Nucleus accumbens (tissue), 56 donors: ENCODE measurements around the gene MATK.
"Not testable (repeated sequence)": the region's sequence is repeated elsewhere in the genome, so short reads cannot be mapped to it uniquely, and the experiment has no call there.

ENCODE experiments used
- DNase-seq, 56 donors: peaks; one replicate each; lab custom pipeline; 2025; lab: John Stamatoyannopoulos, UW

Gene MATK

DNA sequence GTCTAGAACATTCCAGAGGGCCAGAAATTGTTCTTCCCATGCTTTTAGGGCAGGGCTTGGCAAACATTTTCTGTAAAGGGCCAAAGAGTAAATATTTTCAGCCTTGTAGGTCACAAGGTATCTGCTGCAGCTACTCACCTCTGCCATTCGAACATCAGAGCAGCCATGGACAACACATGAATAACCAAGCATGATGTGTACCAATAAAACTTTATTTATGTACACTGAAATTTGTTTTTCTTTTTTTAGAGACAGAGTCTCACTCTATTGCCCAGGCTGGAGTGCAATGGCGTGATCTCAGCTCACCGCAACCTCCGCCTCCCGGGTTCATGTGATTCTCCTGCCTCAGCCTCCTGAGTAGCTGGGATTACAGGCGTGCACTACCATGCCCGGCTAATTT lies 28.5 kb downstream of the MATK start:
- not testable (repeated sequence) for DNase-seq

DNA sequence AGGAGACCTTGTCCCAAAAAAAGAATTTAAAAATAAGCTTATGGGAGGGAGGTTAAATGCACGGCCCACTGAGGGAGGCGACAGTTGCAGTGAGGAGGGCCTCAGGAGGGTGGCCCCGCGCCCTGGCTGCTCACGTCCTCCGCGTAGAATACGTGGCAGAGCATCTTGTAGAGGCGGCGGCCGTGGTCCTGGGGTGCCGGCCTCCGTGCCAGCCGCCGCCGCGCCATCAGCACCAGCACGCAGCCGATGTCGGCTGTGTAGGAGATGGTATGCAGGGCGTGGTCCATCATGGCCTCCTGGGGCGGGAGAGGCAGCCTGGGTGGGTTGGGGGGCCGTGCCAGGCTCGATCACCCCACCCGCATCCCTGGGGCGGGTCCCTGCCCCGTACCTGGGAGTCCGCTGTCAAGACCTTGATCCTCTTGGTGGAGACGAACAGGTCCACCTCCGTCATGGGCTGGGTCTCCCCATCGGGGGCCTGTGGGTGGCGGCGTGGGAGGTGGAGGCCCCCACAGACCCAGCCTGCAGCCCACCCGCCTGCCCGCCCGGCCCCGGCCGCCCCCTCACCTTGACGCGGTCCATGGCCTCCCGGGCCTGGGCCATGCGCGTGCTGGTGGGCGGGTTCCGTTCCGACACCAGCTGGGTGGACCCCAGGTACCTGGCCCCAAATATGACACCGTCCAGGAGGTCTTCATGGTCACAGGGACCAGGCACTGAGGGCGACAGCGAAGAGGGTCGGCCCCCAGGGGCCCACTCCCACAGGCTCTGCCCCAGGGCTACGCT lies 32.4 kb downstream of the MATK start:
- no peak for DNase-seq

DNA sequence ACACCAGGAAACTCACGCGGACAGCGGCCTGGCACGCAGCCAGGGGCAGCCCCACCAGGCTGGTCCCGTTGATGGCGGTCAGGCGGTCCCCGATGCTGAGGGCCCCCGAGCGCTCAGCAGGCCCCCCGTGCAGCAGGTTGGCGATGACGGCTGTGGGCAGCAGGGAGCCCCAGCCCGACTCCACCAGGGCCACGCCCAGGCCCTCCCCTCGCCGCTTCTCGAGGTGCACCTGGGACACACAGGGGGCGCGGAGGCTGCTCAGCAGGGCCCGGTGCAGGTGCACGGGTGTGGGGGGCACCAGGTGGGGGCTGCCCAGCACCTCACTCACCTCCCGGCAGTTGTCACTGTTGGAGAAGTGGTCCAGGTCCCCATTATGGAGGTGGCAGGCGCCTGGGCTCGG lies 33.7 kb downstream of the MATK start:
- DNase-seq: no peak

DNA sequence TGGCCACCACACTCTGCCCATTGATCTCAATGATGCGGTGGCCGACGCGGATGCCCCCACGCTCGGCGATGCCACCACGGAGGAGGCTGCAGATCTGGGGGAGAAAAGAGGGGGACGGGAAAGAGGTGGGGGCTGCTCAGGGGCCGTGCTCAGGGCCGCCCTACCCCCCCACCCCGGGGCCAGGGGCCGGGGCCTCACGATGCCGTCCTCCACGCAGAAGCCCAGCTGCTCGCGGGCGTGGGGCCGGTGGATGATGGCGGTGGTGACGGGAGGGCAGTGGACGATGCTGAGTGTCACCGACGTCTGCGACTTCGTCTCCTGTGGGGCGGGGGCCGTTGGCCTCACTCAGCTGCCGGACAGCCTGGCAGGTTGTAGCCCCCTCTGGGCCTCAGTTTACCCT lies 34.9 kb downstream of the MATK start:
- DNase-seq: no peak

DNA sequence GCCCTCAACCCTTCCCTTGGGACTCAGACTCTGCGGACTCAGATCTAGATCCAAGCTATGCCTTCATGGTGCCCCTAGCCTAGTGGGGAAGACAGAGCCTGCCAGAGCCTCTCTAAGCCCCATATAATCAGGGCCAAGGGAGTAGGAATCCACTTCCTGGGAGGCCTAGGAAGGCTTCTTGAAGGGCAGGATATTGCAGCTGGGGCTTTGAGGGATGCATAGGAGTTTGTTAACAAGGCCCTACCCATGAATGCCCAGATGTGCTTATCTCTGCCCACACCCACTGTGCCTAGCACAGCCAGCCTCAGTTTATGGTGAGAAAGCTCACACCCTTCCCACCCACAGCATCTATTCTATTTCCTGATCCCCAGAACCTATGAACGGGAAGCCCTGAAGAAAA lies 36.0 kb downstream of the MATK start:
- DNase-seq: no peak

DNA sequence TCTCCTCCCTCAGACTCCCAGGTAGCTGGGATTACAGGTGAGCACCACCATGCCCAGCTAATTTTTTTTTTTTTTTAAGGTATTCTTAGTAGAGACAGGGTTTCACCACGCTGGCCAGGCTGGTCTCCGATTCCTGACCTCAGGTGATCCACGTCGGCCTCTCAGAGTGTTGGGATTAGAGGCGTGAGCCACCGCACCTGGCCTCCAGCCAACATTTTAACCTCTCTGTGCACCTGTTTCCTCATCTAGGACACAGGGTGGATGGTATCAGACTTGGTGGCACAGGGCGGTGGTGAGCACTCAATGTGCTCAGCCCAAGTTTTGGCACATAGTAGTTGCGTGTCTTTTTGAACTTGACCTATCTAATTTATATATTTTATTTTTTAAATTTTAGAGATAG lies 37.2 kb downstream of the MATK start:
- DNase-seq: no peak

DNA sequence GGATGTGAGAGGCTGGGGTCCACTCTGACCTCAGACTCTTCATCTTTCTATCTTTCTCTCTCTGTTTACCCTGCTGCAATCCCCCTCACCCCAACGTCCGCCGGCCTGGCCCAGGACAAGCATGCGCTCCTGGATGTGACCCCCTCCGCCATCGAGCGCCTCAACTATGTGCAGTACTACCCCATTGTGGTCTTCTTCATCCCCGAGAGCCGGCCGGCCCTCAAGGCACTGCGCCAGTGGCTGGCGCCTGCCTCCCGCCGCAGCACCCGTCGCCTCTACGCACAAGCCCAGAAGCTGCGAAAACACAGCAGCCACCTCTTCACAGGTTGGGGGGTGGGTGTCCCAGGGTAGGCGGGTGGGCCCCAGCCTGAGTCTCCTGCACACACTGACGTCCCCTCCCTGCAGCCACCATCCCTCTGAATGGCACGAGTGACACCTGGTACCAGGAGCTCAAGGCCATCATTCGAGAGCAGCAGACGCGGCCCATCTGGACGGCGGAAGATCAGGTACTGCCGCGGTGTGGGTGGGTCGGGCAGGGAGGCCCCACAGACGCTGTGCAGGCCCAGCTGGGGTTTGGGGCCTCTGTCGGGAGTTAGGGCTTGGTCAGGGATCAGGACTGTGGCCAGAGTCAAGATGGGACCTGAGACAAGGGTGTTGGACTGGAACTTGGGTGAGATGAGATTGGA lies 39.7 kb downstream of the MATK start:
- DNase-seq: no peak

DNA sequence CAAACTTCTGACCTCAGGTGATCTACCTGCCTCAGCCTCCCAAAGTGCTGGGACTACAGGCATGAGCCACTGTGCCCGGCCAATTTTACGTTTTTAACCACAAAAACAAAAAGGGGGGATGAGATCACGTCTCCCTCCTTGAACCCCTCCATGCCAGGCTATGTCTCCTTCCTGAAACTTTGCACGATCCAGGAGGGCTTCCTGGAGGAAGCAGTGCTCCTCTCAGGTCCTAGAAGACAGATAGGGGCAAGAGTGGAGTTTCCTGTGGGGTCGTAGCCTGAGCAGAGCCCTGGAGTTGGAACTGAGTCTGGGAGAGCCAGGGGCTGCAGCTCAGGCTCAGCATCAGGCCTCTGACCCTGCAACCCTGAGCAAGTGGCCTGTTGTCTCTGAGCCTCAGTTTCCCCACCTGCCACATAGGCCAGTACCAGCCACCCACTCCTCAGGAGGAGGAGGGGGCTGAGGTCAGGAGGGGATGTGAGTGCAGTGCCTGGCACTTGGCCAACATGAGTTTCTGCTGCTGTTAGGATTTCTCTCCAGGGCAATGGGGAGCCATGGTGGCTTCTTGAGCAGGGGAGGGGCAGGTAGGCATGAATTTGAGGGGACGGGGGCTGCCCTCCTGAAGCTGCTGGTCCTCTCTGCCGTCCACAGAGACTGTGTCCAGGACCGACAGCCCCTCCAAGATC lies 40.7 kb downstream of the MATK start:
- no peak for DNase-seq

DNA sequence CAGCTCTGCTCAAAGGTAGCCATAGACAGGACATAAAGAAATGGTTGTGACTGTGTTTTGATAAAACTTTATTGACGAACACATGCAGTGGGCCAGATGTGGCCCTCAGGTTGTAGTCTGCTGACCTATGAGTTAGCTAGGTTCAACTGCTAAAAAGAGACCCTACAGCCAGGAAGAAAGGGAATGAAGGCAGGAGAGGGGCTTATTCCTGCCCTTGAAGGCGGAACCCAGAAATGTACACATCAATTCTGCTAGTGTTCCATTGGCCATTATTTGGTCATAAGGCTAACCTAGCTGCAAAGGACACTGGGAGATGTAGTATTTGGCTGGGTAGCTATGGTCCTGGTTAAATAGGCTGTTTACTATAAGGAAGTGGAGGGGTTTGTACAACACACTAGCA lies 42.7 kb downstream of the MATK start:
- DNase-seq: no peak

DNA sequence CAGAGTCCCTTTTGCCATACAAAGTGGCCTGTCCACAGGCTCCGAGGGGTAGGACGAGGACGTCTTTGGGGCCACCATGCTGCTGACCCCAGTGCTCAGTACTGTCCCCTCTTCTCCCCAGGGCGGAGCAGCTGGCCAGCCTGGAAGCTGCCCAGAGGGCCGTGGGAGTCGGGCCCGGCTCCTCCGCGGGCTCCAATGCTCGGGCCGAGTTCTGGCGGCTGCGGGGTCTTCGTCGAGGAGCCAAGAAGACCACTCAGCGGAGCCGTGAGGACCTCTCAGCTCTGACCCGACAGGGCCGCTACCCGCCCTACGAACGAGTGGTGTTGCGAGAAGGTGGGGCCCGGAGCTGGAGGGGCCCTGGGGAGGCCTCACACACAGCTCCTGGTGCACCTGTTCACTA lies 45.8 kb downstream of the MATK start:
- DNase-seq: no peak

DNA sequence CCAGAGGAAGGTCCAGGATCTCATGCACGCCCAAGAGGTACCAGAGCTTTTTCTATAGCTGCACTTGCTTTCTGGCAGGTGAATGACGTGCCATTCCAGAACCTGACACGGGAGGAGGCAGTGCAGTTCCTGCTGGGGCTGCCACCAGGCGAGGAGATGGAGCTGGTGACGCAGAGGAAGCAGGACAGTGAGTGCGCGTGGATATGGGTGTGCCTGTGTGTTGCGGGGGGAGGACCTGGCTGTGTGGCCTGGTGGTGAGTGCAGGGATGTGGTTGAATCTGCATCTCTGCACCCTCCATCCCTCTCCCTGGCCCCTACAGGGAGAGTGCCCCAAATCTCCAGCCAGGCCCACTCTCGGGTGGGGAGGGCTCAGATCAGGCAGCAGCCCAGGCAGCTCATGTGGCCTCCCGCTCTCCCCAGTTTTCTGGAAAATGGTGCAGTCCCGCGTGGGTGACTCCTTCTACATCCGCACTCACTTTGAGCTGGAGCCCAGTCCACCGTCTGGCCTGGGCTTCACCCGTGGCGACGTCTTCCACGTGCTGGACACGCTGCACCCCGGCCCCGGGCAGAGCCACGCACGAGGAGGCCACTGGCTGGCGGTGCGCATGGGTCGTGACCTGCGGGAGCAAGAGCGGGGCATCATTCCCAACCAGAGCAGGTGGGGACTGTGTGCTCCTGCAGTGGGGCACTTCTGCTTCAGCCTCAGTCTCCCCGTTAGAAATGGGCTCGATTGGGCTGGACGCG lies 47.5 kb downstream of the MATK start:
- no peak for DNase-seq

DNA sequence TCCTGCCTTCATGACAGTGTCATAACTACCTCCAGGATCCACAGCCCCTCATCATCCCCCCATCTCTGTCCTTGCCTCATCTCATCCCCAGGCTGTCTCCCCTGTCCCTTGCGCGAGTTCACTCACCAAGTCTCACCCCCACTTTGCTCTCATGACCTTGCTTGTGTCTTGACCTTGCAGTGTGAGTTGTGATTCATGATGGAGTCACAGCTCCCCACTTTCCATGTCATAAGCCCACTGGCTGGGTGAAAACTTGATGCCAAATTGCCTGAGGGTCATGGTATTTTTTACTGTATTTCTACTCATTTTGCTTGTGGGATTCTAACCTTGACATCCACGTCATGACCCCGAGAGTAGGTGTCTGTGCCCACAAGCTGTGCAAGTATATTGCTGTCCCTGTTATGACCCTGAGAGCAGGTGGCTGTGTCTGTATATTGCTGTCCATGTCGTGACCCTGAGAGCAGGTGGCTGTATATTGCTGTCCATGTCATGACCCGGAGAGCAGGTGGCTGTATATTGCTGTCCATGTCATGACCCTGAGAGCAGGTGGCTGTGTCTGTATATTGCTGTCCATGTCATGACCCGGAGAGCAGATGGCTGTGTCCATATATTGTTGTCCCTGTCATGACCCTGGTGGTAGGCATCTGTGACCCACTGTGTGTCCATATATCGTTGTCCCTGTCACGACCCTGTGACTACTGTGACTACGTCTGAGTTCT lies 48.5 kb downstream of the MATK start:
- no peak for DNase-seq

DNA sequence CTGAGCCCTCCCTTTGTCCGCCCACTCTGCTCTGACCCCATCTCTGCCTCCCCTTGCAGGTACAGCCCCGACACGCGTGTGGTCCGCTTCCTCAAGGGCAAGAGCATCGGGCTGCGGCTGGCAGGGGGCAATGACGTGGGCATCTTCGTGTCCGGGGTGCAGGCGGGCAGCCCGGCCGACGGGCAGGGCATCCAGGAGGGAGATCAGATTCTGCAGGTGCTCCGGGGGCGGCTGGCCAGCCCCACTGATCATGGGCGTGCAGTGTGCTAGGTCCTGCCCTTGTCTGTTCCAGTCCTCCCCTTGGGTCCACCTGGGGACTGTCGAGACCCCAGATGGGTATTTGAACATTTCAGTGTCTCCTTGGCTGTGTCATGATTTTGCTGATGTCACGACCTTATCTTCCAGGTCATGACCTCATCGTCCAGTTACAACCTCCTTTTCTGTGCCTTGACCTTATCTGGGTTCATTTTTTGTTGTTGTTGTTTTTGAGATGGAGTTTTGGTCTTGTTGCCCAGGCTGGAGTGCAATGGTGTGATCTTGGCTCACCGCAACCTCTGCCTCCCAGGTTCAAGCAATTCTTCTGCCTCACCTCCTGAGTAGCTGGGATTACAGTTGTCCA lies 50.0 kb downstream of the MATK start:
- no peak for DNase-seq

DNA sequence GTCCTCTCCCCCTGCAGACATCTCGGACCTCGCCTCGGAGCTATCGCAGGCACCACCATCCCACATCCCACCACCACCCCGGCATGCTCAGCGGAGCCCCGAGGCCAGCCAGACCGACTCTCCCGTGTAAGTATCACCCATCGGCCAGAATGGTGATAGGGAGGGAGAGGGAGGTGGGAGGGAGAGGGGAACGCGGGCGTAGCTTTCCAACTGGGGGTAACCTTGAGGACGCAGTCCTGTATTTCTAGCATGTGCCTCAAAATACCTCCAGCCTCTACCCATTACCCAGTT lies 51.9 kb downstream of the MATK start:
- DNase-seq: no peak

DNA sequence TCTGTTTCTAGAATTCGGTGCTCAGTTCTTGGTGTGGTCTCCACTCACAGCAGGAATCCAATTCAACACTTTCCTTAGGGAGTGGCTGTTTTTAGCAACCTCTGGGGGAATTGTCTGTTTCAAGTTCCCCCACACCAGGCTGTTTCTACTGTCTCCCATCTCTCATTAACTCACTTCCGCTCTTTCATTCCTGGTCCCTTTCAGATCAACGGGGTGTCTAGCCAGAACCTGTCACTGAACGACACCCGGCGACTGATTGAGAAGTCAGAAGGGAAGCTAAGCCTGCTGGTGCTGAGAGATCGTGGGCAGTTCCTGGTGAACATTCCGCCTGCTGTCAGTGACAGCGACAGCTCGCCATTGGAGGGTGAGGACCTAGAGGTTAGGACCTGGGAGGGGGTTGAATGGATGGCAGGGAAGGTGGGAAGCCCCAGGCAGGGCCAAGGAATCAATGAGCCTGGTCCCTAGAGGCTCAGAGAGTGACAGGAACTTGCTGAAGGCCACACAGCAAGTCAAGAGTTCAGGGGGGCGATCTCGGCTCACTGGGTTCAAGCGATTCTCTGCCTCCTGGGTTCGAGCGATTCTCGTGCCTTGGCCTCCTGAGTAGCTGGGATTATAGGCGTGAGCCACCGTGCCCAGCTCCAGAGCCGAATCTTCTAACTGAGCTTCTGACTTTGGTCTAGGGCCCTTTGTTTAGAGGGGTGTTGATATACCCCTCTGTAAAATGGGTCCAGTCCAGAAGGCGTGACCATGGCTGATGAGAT lies 52.5 kb downstream of the MATK start:
- no peak for DNase-seq

DNA sequence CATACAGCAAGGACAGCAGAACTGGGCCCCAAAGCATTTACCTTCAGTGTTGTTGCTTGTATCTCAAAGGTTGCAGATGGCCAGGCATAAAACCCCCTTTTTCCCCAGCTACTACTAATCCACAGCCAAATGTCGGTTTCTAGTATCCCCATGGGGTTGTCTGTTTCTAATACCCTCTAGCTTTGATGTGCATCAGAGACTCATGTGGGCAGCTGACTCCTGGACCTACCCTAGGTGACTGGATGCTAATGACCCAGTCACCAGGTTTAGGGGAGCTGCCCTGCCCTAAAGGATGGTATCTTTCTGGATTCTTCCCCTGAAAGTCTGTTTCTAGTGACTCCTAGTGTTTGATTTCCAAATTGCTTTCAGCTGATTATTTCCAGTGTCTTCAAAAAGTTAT lies 54.1 kb downstream of the MATK start:
- no peak for DNase-seq

DNA sequence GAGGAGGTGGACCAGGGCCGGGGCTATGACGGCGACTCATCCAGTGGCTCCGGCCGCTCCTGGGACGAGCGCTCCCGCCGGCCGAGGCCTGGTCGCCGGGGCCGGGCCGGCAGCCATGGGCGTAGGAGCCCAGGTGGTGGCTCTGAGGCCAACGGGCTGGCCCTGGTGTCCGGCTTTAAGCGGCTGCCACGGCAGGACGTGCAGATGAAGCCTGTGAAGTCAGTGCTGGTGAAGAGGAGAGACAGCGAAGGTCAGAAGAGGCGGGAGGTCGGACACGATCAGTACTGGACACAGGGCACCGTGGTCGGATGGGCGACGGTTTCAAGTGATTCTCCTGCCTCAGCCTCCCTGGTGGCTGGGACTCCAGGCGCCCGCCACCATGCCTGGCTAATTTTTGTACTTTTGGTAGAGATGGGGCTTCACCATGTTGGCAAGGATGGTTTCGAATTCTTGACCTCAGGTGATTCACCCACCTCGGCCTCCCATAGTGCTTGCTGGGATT lies 55.7 kb downstream of the MATK start:
- no peak for DNase-seq
